ENCODE results near the gene TBC1D7. TPM values are rescaled to one million over a fixed set of nuclear protein-coding genes. Genes with fewer than 3 reads are reported as not detected.

The TBC1D7 gene
- polyA plus RNA-seq, 1 of the 3 experiments (the other 2 are of a cell fraction), result 25.2 TPM

DNA sequence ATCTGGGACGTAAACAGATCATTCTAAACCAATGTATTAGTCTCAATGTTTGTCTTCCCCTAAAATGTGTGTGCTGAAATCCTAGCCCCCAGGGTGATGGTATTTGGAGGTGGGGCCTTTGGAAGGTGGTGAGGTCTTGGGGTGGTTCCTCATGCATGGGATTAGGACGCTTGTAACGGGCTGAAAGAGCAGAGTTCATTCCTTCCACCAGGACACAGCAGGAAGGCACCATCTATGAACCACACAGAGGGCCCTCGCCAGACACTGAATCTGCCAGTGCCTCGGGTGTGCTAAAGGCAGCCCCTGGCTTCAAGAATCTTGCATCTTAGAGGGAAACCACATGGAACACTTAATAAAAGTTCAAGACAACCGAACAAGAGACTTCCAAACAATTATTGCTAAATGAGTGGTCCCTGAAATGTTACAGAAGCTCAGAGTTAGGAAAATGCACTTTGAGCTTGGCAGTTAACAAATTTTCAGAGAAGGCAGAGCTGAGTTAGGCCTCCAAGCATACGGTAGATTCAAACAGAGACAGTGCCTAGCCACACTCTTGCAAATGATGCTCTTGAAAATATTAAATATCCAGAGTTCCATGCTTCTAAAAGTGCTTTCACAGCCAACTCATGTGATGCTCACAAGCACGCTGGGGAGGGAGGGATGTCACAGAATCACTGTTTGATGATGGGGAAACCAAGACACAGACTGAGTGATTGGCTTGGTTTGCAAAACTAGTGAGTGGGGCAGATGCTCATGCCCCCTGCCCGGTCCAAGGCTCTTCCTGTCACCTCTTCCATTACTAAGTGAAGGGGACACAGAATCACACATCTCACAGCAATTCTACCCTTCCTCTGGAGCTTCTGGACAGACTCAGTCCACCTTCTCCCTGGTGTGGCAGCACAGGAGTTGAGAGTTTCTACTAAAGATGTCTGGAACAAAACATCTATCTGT lies 27.4 kb downstream of the TBC1D7 start:
- Histone ChIP-seq H3K9me2 (no peaks in the 10 kb centered on the region), H4K20me1 (ENCODE audit: insufficient read depth) (no peaks in the 10 kb centered on the region), H3F3A (replicated peaks; ENCODE audit: insufficient read depth) (peaks cover 11% of the 10 kb centered on the region), H3K4me2 (no peak overlapping the region), H3K27me3 (ENCODE audit: insufficient read depth) (no peaks in the 10 kb centered on the region), H3K79me2 (ENCODE audit: insufficient read depth) (no peaks in the 10 kb centered on the region), H3K9ac (no peak overlapping the region), H3K4me3 (ENCODE audit: low read depth in 2 of 2, low read length in 1 of 2) (no peak overlapping the region), H3K36me3 (replicated peaks in 1 of 2; ENCODE audit: control insufficient read depth in 1 of 2, insufficient read depth in 2 of 2, low read length in 1 of 2) (peaks cover 15 to 51% of the 10 kb centered on the region in 2 experiments), H2AFZ (ENCODE audit: low read depth) (no peak overlapping the region), H3K27ac (ENCODE audit: low read depth in 2 of 2, low read length in 1 of 2) (no peak overlapping the region), H3K4me1 (ENCODE audit: control insufficient read depth in 1 of 2, insufficient read depth in 2 of 2, low read depth in 1 of 2, low read length in 1 of 2) (peaks cover 0 to 27% of the 10 kb centered on the region in 2 experiments; a peak in 3 of 4 replicates), H3K9me3 (no peaks in the 10 kb centered on the region)
- TF ChIP-seq, protein P1, sequence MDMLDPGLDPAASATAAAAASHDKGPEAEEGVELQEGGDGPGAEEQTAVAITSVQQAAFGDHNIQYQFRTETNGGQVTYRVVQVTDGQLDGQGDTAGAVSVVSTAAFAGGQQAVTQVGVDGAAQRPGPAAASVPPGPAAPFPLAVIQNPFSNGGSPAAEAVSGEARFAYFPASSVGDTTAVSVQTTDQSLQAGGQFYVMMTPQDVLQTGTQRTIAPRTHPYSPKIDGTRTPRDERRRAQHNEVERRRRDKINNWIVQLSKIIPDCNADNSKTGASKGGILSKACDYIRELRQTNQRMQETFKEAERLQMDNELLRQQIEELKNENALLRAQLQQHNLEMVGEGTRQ (IDR thresholded peaks at IDR 0.05; ENCODE audit: borderline replicate concordance, low read depth, low read length), result no peak
- TF ChIP-seq FOXJ3 (CRISPR knock-in tag; IDR thresholded peaks at IDR 0.05) (no peak), RCOR1 (IDR thresholded peaks at IDR 0.05; ENCODE audit: low read length) (no peak), JUND (IDR thresholded peaks at IDR 0.05) (no peak), FOXM1 (IDR thresholded peaks at IDR 0.05; ENCODE audit: low read depth) (no peak), SIN3A (IDR thresholded peaks at IDR 0.05; ENCODE audit: borderline replicate concordance, low read depth, low read length) (no peak), TCF12 (IDR thresholded peaks at IDR 0.05) (no peak), EZH2phosphoT487 (IDR thresholded peaks at IDR 0.05; ENCODE audit: borderline replicate concordance, low read depth) (no peak), GABPA (IDR thresholded peaks at IDR 0.05; ENCODE audit: low read depth) (no peak), MEF2A (IDR thresholded peaks at IDR 0.05; ENCODE audit: borderline replicate concordance, low read depth) (no peak), FOSL2 (IDR thresholded peaks at IDR 0.05; ENCODE audit: borderline replicate concordance, low read depth) (no peak), SMC3 (IDR thresholded peaks at IDR 0.05; ENCODE audit: low read depth, low read length) (no peak), RAD21 (IDR thresholded peaks at IDR 0.05; ENCODE audit: low read length) (no peak), RXRA (IDR thresholded peaks at IDR 0.05; ENCODE audit: borderline replicate concordance, low read depth) (no peak)
- TF ChIP-seq, protein P2, sequence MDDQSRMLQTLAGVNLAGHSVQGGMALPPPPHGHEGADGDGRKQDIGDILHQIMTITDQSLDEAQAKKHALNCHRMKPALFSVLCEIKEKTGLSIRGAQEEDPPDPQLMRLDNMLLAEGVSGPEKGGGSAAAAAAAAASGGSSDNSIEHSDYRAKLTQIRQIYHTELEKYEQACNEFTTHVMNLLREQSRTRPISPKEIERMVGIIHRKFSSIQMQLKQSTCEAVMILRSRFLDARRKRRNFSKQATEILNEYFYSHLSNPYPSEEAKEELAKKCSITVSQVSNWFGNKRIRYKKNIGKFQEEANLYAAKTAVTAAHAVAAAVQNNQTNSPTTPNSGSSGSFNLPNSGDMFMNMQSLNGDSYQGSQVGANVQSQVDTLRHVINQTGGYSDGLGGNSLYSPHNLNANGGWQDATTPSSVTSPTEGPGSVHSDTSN (IDR thresholded peaks at IDR 0.05), result no peak
- TF ChIP-seq, protein P3, sequence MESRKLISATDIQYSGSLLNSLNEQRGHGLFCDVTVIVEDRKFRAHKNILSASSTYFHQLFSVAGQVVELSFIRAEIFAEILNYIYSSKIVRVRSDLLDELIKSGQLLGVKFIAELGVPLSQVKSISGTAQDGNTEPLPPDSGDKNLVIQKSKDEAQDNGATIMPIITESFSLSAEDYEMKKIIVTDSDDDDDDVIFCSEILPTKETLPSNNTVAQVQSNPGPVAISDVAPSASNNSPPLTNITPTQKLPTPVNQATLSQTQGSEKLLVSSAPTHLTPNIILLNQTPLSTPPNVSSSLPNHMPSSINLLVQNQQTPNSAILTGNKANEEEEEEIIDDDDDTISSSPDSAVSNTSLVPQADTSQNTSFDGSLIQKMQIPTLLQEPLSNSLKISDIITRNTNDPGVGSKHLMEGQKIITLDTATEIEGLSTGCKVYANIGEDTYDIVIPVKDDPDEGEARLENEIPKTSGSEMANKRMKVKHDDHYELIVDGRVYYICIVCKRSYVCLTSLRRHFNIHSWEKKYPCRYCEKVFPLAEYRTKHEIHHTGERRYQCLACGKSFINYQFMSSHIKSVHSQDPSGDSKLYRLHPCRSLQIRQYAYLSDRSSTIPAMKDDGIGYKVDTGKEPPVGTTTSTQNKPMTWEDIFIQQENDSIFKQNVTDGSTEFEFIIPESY (IDR thresholded peaks at IDR 0.05; ENCODE audit: borderline replicate concordance, low read depth), result no peak
- TF ChIP-seq, protein P4, sequence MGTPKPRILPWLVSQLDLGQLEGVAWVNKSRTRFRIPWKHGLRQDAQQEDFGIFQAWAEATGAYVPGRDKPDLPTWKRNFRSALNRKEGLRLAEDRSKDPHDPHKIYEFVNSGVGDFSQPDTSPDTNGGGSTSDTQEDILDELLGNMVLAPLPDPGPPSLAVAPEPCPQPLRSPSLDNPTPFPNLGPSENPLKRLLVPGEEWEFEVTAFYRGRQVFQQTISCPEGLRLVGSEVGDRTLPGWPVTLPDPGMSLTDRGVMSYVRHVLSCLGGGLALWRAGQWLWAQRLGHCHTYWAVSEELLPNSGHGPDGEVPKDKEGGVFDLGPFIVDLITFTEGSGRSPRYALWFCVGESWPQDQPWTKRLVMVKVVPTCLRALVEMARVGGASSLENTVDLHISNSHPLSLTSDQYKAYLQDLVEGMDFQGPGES (IDR thresholded peaks at IDR 0.05; ENCODE audit: low read depth, low read length), result no peak
- ChIA-PET CTCF (no interaction called here), POLR2A (no interaction called here)
- DNase-seq, result no peak
- WGBS (ENCODE audit: low lambda C conversion rate), result 82% methylated on average over 8 of the region's 9 CpGs

Measured in SK-N-SH (cell line).